H1 (cell line): Measurements from ENCODE around the gene TMEM272.

Experiments
- CEBPB ChIP-seq: IDR thresholded peaks from 2 replicates; pipeline ENCODE4 v1.6.1; 2012; ENCODE audit warnings: low read depth, low read length
- CHD2 ChIP-seq: IDR thresholded peaks from 2 replicates; pipeline ENCODE4 v1.6.1; 2012; ENCODE audit warnings: low read length, improper control_type of control experiment
- NANOG ChIP-seq: IDR thresholded peaks from 2 replicates; pipeline ENCODE4 v1.6.1; 2011; ENCODE audit warnings: low read length, low read depth, mild to moderate bottlenecking, inconsistent platforms; ENCODE audit not compliant: insufficient read depth, poor library complexity, severe bottlenecking
- NRF1 ChIP-seq: IDR thresholded peaks from 2 replicates; pipeline ENCODE4 v1.6.1; 2011; ENCODE audit warnings: mild to moderate bottlenecking, low read depth, low read length, improper control_type of control experiment
- PHF8 ChIP-seq: fragments of 200-600 bp; sonication (generic); conservative IDR thresholded peaks from 2 replicates; pipeline ENCODE4 v1.7.1; 2012; ENCODE audit warnings: low read depth, mild to moderate bottlenecking, inconsistent platforms, low read length, moderate library complexity
- POLR2A ChIP-seq, 2 experiments: IDR thresholded peaks; 1 replicate in 1 of 2; 2 replicates in 1 of 2; pipeline ENCODE4 v1.6.1; 2011; ENCODE audit warnings: low read depth in 2 of 2, low read length in 2 of 2, mild to moderate bottlenecking in 2 of 2; ENCODE audit errors: control extremely low read depth in 1 of 2
- POLR2AphosphoS5 ChIP-seq: IDR thresholded peaks from 2 replicates; pipeline ENCODE4 v1.6.1; 2011; ENCODE audit warnings: low read depth, low read length
- RFX5 ChIP-seq: IDR thresholded peaks from 2 replicates; pipeline ENCODE4 v1.6.1; 2011; ENCODE audit warnings: low read depth, low read length, improper control_type of control experiment, borderline replicate concordance
- RXRA ChIP-seq: IDR thresholded peaks from 2 replicates; pipeline ENCODE4 v1.6.1; 2011; ENCODE audit warnings: low read depth, mild to moderate bottlenecking, low read length, moderate library complexity; ENCODE audit not compliant: insufficient read depth
- SIN3A ChIP-seq, 2 experiments: IDR thresholded peaks in 1 of 2; conservative IDR thresholded peaks in 1 of 2; 2 replicates each; pipeline ENCODE4 v1.6.1; 2011 to 2012; ENCODE audit warnings: low read length in 2 of 2, improper control_type of control experiment in 1 of 2, low read depth in 1 of 2, mild to moderate bottlenecking in 1 of 2
- TAF1 ChIP-seq: IDR thresholded peaks from 2 replicates; pipeline ENCODE4 v1.6.1; 2011; ENCODE audit warnings: mild to moderate bottlenecking, low read depth, low read length
- ZNF274 ChIP-seq: IDR thresholded peaks from 2 replicates; pipeline ENCODE4 v1.7.0; 2012; ENCODE audit warnings: low read length, borderline replicate concordance; ENCODE audit errors: extremely low read depth
- TF ChIP-seq, protein P1 (sequence below), 3 experiments: IDR thresholded peaks; 1 replicate in 2 of 3; 2 replicates in 1 of 3; pipeline versions ENCODE4 v1.5.1 to v1.6.1; 2011; ENCODE audit warnings: low read length in 3 of 3, mild to moderate bottlenecking in 3 of 3, inconsistent platforms in 2 of 3, low read depth in 1 of 3, moderate library complexity in 1 of 3; ENCODE audit not compliant: insufficient read depth in 1 of 3; ENCODE audit errors: control extremely low read depth in 1 of 3

DNA sequence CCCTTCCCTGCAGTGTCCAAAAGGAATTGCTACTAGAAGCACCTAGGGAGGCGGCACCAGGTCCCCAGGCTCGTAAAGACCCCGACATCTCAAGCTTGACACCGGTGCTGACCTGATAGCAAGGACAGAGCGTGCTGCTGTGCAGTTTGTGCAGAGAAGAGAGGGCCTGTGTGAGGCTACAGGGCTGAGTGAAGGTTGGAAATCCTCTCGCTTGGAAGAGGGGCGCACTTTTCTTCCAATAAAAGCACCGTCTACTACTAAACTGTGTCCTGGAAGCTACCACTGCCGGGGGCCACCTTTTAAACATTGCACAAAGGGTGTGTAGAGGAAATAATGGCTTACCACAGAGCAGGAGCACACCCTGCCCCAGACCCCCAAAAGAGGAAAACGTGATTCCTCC is 11.0 kb downstream of the TMEM272 start:
- TF ChIP-seq, protein P1, sequence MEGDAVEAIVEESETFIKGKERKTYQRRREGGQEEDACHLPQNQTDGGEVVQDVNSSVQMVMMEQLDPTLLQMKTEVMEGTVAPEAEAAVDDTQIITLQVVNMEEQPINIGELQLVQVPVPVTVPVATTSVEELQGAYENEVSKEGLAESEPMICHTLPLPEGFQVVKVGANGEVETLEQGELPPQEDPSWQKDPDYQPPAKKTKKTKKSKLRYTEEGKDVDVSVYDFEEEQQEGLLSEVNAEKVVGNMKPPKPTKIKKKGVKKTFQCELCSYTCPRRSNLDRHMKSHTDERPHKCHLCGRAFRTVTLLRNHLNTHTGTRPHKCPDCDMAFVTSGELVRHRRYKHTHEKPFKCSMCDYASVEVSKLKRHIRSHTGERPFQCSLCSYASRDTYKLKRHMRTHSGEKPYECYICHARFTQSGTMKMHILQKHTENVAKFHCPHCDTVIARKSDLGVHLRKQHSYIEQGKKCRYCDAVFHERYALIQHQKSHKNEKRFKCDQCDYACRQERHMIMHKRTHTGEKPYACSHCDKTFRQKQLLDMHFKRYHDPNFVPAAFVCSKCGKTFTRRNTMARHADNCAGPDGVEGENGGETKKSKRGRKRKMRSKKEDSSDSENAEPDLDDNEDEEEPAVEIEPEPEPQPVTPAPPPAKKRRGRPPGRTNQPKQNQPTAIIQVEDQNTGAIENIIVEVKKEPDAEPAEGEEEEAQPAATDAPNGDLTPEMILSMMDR (IDR thresholded peaks at IDR 0.05; ENCODE audit: control extremely low read depth in 1 of 3, insufficient read depth in 1 of 3, low read depth in 1 of 3, low read length in 3 of 3) = no peak
- TF ChIP-seq POLR2A (IDR thresholded peaks at IDR 0.05; ENCODE audit: control extremely low read depth in 1 of 2, low read depth in 2 of 2, low read length in 2 of 2) (no peak), RXRA (no peak), TAF1 (no peak), NRF1 (no peak), SIN3A (conservative IDR thresholded peaks at IDR 0.05 in 1 of 2, IDR thresholded peaks at IDR 0.05 in 1 of 2; ENCODE audit: low read depth in 1 of 2, low read length in 2 of 2) (no peak), NANOG (no peak), CHD2 (no peak), ZNF274 (no peak), POLR2AphosphoS5 (no peak), CEBPB (no peak), RFX5 (no peak), PHF8 (no peak)
